Suppressor macrophage treated with lipopolysaccharide for 1 hour (primary cell): ENCODE data around the gene UBE3A.
"Not testable (repeated sequence)": the region's sequence is repeated elsewhere in the genome, so short reads cannot be mapped to it uniquely, and the experiment has no call there.

Experiments used
- DNase-seq, 3 donors: peaks; one replicate each; pipeline ENCODE4 v3.0.0-alpha.2; 2020 to 2022

The UBE3A gene

DNA sequence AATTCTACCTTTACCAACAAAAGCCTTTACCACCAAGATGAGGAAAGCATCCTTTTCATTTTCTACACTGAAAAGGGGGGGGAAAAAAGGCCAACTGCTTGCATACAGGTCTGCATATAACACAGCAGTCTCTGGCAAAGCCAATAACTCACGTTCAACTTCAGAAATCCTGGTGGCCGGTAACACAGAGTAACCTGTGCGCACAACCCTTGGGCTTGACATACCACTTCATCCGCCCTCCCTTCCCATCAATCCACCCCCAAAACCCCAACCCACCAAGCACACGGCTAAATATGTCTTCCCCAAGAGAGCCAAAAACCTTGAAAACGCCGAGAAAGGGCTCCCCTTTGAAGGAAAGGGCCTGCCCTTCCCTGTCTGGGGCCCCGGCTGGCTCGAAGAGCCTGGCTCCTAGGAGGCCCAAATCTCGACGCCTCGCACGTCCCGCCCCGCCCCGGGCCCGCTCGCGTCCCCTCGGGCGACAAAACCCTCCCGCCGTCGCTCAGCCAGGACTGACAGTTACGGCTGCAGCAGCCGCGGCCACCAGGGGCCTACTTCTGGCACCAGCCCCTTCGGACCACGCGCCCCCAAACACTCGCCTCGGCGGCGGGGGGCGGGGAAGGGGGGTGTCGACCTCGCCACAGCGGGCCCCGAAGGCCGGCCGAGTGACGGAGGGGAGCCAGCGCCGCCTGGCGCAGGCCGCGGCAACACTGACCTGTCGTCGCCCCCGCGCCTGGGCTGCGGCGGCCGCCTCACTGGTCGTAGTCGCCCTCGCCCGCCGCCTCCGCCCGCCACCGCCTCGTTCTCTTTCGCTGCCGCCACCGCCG lies 835 bp downstream of the UBE3A start:
- DNase-seq: peak; percentile 83 to 93 (median 87)

- no peak for DNase-seq
These were observed 2.1 kb downstream of the UBE3A start for GRCh38 chr15:25436707-25437106.

- no peak for DNase-seq
These were observed 3.2 kb downstream of the UBE3A start for GRCh38 chr15:25435474-25436243.

GRCh38 chr15:25433118-25433865 lies 5.5 kb downstream of the UBE3A start:
- DNase-seq: no peak

DNA sequence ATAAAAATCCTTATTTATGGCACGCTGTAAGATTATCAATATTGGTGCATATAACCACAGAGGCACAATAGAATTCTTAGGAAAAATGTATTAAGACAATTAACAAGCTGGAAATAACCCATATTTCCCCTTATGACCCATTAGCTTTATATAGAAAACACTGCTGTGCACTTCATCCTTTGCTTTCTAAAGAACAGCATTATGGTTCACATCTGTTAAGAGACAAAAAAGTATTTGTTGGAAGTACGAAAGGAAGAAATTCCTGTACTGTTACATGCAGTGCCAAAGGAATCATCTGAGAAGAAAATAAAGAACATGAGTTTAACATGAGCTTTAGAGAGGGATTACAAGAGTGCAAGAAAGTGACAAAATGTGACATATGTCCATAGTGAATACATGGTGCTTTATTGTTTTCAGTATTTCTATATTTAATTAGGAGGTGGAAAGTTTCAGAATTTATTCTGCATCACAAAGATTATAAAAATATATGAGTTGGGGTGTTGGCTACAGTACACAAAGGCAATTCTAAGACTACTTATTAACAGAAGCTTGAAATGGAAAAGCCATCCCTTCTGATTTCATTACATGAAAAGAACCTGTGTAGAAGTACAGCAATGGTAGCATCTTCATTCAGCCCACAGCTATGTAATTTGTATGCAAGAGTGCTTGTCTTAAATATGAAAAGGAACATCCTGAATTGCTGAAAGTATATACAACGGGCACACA lies 6.8 kb downstream of the UBE3A start:
- peak in 2 of 3 donors; percentile 27 to 41 for DNase-seq

GRCh38 chr15:25427861-25428260 lies 11.0 kb downstream of the UBE3A start:
- DNase-seq: no peak

DNA sequence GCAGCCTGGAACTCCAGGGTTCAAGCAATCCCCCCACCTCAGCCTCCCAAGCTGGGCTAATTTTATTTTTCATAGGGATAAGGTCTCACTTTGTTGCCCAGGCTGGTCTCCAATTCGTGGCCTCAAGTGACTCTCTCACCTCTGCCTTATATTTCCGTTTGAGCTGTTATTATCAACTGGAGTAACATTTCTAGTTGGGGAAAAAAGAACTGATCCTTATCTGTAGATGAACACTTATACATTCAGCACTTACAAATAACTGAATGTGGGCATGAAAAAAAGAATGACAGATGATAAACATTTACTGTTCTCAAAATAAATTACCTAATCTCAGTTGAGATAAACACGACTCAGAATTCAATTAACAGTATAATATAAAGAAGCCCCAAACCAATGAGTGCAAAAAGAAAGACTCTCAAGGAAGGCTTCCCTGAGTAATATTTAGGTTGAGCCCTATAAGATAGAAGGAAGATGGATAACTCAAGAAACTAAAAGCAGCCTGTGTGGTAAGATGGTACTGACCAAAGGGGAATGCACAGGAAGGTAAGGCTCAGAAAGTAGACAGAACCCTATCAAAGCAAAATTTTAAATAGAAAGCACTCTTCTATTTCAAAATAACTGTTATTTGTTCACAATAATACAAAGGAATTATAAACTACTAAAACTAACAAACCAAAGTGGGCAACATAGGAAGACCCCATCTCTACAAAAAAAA lies 11.8 kb downstream of the UBE3A start:
- DNase-seq: no peak

DNA sequence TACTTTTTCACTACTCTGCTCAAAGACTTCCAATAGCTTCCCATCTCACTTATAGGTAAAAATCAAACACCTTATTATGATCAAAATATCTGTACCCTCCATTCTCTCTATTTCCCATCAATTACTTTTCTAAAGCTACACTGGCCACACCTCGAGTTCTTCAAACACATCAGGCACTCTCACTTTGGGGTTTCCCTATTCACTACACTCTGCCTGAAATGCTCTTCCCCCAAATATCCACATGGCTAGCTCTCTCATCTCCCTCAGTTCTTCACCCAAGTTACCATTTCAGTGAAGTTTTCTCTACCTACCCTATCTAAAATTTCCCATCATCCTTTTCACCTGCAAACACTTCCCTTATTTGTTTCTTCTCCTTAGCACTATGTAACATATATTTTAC lies 14.8 kb downstream of the UBE3A start:
- DNase-seq: no peak

GRCh38 chr15:25422021-25422420 lies 16.8 kb downstream of the UBE3A start:
- no peak for DNase-seq

- no peak for DNase-seq
These were observed 20.6 kb downstream of the UBE3A start for GRCh38 chr15:25418202-25418601.

DNA sequence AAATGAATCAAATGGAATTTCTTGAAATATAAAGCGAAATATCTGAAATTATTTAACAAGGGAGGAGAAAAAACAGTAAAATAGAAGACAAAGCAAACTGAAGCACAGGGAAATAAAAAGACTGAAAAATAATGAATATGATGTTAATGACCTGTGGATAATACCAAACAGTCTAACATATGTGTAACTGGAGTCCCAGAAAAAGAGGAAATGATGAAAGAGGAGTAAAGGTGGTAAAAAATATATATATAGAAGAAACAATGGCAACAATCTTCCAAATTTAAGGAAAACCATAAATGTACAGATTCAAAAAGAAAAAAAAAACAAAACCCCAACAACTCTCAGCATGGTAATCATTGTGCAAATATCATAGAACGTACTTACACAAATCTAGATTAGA lies 21.2 kb downstream of the UBE3A start:
- DNase-seq: no peak

GRCh38 chr15:25416693-25417092 lies 22.1 kb downstream of the UBE3A start:
- DNase-seq: peak; percentile 16 to 41 (median 36)

DNA sequence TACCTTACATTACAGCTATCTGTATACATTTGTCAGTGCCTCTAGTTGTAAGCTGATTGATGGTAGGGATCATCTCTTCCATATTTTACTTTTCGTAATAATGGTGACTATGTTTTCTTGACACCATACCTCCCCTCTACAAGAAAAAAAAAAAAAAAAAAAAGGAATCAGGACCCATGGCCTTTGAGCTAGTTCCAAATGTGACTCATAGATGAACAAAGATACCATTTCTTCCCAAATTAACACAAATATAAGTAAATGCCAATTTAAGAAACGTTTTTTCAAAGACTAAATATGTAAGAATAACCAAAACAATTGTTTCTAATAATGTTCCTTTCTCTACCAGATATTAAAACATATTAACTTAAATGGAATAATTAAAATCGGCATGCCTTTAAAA lies 23.1 kb downstream of the UBE3A start:
- no peak for DNase-seq

- DNase-seq: no peak
These were observed 23.6 kb downstream of the UBE3A start for GRCh38 chr15:25415217-25415616.

DNA sequence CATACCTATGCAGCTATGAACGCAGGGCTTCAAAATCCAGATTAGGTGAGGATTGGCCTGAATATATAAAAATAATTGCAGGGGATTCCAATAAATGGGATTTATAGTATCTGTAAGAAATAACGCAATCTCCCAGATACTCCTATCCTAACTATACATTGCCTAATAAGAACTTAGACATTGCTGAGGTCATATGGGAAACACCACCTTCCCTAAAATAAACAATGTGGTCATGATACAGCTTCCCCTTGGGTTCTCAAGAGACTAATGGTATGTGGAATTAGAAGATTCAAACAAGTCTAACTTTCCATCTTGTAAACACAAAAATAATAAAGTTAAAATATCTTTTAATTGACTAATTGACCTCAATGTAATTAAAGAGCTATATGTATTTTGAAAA lies 28.2 kb downstream of the UBE3A start:
- peak; percentile 71 to 88 (median 88) for DNase-seq

DNA sequence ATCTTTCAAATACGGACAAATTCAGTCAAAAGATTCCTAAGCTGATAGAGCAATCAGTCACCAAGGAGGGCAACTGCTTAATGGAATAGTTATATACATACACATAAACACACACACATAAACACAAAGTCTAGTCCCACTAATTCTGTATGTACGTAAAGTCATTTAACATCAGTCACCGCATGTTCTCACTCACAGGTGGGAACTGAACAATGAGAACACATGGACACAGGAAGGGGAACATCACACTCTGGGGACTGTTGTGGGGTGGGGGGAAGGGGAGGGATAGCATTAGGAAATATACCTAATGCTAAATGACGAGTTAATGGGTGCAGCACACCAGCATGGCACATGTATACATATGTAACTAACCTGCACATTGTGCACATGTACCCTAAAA lies 29.1 kb downstream of the UBE3A start:
- not testable (repeated sequence) for DNase-seq

DNA sequence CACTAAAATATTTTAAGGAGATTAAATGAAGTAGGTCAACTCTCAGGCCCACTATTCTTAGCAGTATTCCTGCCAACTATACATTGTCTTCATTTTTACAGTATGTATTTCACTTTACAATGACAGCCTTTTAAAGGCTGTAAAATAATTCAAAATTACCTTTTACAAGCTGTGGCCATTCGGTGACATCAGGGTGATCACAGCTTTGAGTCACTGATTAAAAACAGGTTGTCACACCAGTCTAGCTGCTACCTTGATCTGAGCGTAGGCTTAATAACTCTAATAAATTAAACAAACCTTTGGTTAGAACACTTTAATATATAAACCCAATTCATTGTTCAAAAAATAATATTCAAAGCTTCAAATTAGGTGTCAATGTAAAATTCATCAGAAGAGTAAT lies 29.9 kb downstream of the UBE3A start:
- no peak for DNase-seq

DNA sequence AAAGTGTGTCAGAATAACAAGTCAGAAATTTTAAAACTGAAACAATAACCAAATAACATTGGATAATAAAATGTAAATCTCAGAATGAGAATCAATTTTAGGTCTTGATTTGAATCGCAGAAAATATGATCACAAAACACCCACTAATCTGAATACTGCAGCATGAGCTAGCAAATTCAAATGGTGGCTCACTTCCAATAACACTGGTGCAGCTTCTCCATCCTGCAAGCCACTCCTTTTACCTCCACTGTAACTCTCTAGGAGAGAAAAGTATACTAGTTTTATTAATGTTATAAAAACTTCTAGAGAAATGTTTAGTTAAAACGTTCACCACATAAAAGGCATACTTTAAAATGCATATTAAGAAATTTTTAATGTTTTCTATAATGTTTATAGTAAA lies 30.4 kb downstream of the UBE3A start:
- DNase-seq: no peak

DNA sequence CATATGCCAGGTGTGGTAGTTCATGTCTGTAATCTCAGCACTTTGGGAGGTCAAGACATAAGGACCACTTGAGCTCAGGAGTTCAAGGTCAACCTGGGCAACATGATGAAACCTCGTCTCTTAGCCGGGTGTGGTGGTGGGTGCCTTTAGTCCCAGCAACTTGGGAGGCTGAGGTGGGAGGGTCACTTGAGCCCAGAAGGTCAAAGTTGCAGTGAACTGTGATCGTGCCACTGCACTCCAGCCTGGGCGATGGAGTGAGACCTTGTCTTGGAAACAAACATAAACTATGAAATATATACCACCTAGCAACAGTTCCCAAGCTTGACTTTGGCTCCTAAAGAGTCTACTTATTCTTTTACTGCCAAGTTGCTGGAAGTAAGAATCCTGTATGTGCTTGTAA lies 30.9 kb downstream of the UBE3A start:
- DNase-seq: no peak

DNA sequence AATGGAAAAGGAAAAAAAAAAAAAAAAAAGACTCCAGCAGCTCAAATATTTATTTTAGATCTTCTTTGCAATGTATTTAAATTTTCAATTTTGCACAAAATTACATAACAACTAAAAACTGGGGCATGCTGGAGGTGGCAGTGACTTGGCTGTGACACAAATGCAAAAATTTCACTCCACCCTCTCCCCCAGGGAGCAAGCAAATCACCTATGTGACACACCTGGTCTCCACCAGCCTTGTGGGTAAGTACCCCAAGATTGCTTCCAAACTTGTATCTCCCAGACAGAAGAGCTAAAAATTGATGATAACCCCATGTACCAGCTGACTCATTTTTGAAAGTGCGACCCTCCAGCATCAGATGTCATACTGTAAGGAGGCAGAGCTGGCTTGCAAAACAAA lies 32.0 kb downstream of the UBE3A start:
- DNase-seq: no peak

GRCh38 chr15:25406261-25406660 lies 32.6 kb downstream of the UBE3A start:
- peak in 2 of 3 donors; percentile 22 to 53 for DNase-seq

- peak in 2 of 3 donors; percentile 32 to 35 for DNase-seq
These were observed 35.1 kb downstream of the UBE3A start for GRCh38 chr15:25403771-25404170.
